A549 (cell line): ENCODE results near the gene ATF3. TPM values are rescaled to one million over a fixed set of nuclear protein-coding genes. Genes with fewer than 3 reads are reported as not detected.

ENCODE experiments used
- ATAC-seq, 2 experiments: fragments of 200-7000 bp in 1 of 2; fragments of >200 bp in 1 of 2; cut with Nextera tagmentation in 1 of 2; cut with Tn5 transposase in 1 of 2; 3 replicates each; pipeline versions ENCODE4 v1.8.0 to v1.9.1; 2018 to 2020; ENCODE audit warnings: mild to moderate bottlenecking in 1 of 2, moderate library complexity in 1 of 2
- CTCF ChIA-PET: fragments of 300-600 bp; sonication (Branson Sonifier 250); formaldehyde crosslinking; extraction: SDS; loops from one replicate; lab custom pipeline; 2021; ENCODE audit warnings: antibody characterized with exemption, inconsistent platforms; lab: Yijun Ruan, JAX
- POLR2A ChIA-PET: fragments of 350-600 bp; formaldehyde crosslinking; extraction: SDS; loops from one replicate; lab custom pipeline; 2021; ENCODE audit warnings: antibody characterized with exemption, inconsistent platforms; lab: Yijun Ruan, JAX
- DNase-seq, 2 experiments: peaks; one replicate each; pipeline versions ENCODE4 v3.0.0 to v3.0.0-alpha.2; 2011 to 2016; ENCODE audit warnings: low read depth in 1 of 2, low spot score in 1 of 2
- FAIRE-seq: peaks from 2 replicates; lab custom pipeline; 2011; peaks lifted over from hg19 to GRCh38; lab: Jason Lieb, UNC
- H3K27ac ChIP-seq, 2 experiments: fragments of >200 bp; sonication (Bioruptor Twin); formaldehyde crosslinking; 3 replicates each; pipeline ENCODE4 v1.5.1; 2016 to 2017
- H3K4me1 ChIP-seq: fragments of >200 bp; sonication (Bioruptor Twin); formaldehyde crosslinking; 3 replicates; pipeline ENCODE4 v1.6.1; 2016
- H3K4me2 ChIP-seq: fragments of >200 bp; sonication (Bioruptor Twin); formaldehyde crosslinking; 3 replicates; pipeline ENCODE4 v1.6.1; 2016
- H3K4me3 ChIP-seq: fragments of >200 bp; sonication (Bioruptor Twin); formaldehyde crosslinking; 3 replicates; pipeline ENCODE4 v1.5.1; 2016
- H3K9me3 ChIP-seq: fragments of >200 bp; sonication (Bioruptor Twin); formaldehyde crosslinking; 3 replicates; pipeline ENCODE4 v1.6.1; 2016
- EP300 ChIP-seq, 2 experiments: fragments of >200 bp; sonication (Bioruptor Twin); formaldehyde crosslinking; IDR thresholded peaks; 2 replicates in 1 of 2; 3 replicates in 1 of 2; pipeline ENCODE4 v1.6.1; 2016 to 2017
- FOSB ChIP-seq: fragments of 250-450 bp; sonication (Bioruptor Pico); IDR thresholded peaks from 2 replicates; pipeline ENCODE4 v1.5.0; 2020; ENCODE audit warnings: mild to moderate bottlenecking, moderate library complexity
- FOSL2 ChIP-seq, 2 experiments: fragments of 450-650 bp in 1 of 2; fragments of >200 bp in 1 of 2; sonication (Bioruptor Twin) in 1 of 2; formaldehyde crosslinking; IDR thresholded peaks; 2 replicates each; pipeline versions ENCODE4 v1.5.0 to v1.6.1; 2016 to 2020; ENCODE audit warnings: mild to moderate bottlenecking in 1 of 2, moderate library complexity in 1 of 2
- HOXB5 ChIP-seq: fragments of 250-450 bp; sonication (Bioruptor Pico); IDR thresholded peaks from 2 replicates; pipeline ENCODE4 v1.5.0; 2020; ENCODE audit warnings: mild to moderate bottlenecking, moderate library complexity
- JUN ChIP-seq, 2 experiments: fragments of >200 bp; sonication (Bioruptor Twin); formaldehyde crosslinking; IDR thresholded peaks; 2 replicates in 1 of 2; 3 replicates in 1 of 2; pipeline ENCODE4 v1.6.1; 2016 to 2017
- JUNB ChIP-seq: fragments of >200 bp; sonication (Bioruptor Twin); formaldehyde crosslinking; IDR thresholded peaks from 2 replicates; pipeline ENCODE4 v1.6.1; 2016
- MAZ ChIP-seq: fragments of 150-350 bp; IDR thresholded peaks from 2 replicates; pipeline ENCODE4 v1.6.1; 2014; ENCODE audit warnings: antibody characterized with exemption, low read depth, low read length, borderline replicate concordance
- MYC ChIP-seq: IDR thresholded peaks from 2 replicates; pipeline ENCODE4 v1.6.1; 2012; ENCODE audit warnings: mild to moderate bottlenecking, inconsistent platforms, low read length, improper control_type of control experiment, borderline replicate concordance
- NR3C1 ChIP-seq: fragments of >200 bp; sonication (Bioruptor Twin); formaldehyde crosslinking; IDR thresholded peaks from 3 replicates; pipeline ENCODE4 v1.6.1; 2017
- POLR2AphosphoS2 ChIP-seq: conservative IDR thresholded peaks from 2 replicates; pipeline ENCODE4 v1.6.1; 2012; ENCODE audit warnings: low read length, improper control_type of control experiment, inconsistent platforms
- SMC3 ChIP-seq: fragments of >200 bp; sonication (Bioruptor Twin); formaldehyde crosslinking; IDR thresholded peaks from 3 replicates; pipeline ENCODE4 v1.6.1; 2018; ENCODE audit warnings: inconsistent platforms
- ZC3H11A ChIP-seq: fragments of 450-650 bp; IDR thresholded peaks from 2 replicates; pipeline ENCODE4 v1.6.1; 2014; ENCODE audit warnings: antibody characterized with exemption, mild to moderate bottlenecking
- ZFP36 ChIP-seq: fragments of 450-650 bp; IDR thresholded peaks from 2 replicates; pipeline ENCODE4 v1.6.1; 2014; ENCODE audit warnings: borderline replicate concordance; ENCODE audit not compliant: partially characterized antibody
- ZNF302 ChIP-seq: fragments of 250-450 bp; sonication (Bioruptor Pico); IDR thresholded peaks from 2 replicates; pipeline ENCODE4 v1.9.0; 2021; ENCODE audit warnings: inconsistent platforms, mild to moderate bottlenecking, moderate library complexity
- WGBS: methylation state at CpG from one replicate; pipeline ENCODE4 v1.1.6; 2017; ENCODE audit errors: missing lambda C conversion rate; 5-methylcytosine and 5-hydroxymethylcytosine counted together
- polyA plus RNA-seq, 4 experiments: library from polyadenylated mRNA; depleted of rRNA in 3 of 4; stranded (reverse); fragments of >200 nt; fragmentation: RNase III in 1 of 4; extraction: RNeasy Plus Mini Kit Qiagen cat#74134 plus additional on column Dnase treatment in 1 of 4; gene quantifications; 2 replicates in 3 of 4; 3 replicates in 1 of 4; pipeline ENCODE4 v1.2.3, GENCODE V29; 2011 to 2017
- TF ChIP-seq, protein P1 (sequence below): fragments of >200 bp; sonication (Bioruptor Twin); formaldehyde crosslinking; IDR thresholded peaks from 3 replicates; pipeline ENCODE4 v1.6.1; 2016
- TF ChIP-seq, protein P2 (sequence below): fragments of 200-600 bp; sonication (generic); IDR thresholded peaks from 2 replicates; pipeline ENCODE4 v1.6.1; 2016; ENCODE audit warnings: antibody characterized with exemption, mild to moderate bottlenecking, moderate library complexity

The ATF3 gene
- polyA plus RNA-seq, 2 of the 4 experiments (the other 2 are of a cell fraction): 4.4 to 62.9 TPM

DNA sequence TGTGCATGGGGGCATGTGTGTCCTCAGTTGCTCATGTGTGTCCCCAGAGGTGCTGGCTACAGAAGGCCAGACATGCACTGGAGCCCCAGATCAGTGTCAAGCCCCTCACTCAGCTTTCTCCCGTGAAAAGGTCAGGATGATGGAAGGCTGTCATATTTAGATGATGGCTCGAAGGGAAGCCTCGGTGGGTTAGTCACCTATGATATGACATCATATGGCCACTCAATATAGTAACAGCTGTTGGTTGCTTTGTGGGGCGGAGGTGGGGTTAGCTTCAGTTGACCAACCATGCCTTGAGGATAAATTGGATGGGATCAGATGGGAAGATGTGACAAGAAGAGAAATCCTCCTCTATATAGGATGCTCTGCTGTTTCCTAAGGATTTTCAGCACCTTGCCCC is 43.5 kb upstream of the ATF3 start:
- no peak for FAIRE-seq
- Histone ChIP-seq H3K4me2 (no peak overlapping the region), H3K9me3 (no peaks in the 10 kb centered on the region), H3K27ac (no peak overlapping the region), H3K4me1 (peaks cover 24% of the 10 kb centered on the region), H3K4me3 (no peak overlapping the region)
- ChIA-PET CTCF (interaction anchor here (1.0 kb wide), 2 partner anchors 64 to 88 kb away, joined by 3 to 7 read pairs; no protein-coding TSS in a partner anchor), POLR2A (no interaction called here)
- TF ChIP-seq JUNB (no peak), ZC3H11A (no peak), ZNF302 (CRISPR knock-in tag) (no peak), SMC3 (no peak), FOSL2 (IDR thresholded peaks at IDR 0.05) (no peak), FOSL2 (CRISPR knock-in tag; IDR thresholded peaks at IDR 0.05) (no peak), JUN (IDR thresholded peaks at IDR 0.05) (no peak), EP300 (IDR thresholded peaks at IDR 0.05) (no peak), FOSB (no peak), ZFP36 (no peak)
- TF ChIP-seq, protein P1, sequence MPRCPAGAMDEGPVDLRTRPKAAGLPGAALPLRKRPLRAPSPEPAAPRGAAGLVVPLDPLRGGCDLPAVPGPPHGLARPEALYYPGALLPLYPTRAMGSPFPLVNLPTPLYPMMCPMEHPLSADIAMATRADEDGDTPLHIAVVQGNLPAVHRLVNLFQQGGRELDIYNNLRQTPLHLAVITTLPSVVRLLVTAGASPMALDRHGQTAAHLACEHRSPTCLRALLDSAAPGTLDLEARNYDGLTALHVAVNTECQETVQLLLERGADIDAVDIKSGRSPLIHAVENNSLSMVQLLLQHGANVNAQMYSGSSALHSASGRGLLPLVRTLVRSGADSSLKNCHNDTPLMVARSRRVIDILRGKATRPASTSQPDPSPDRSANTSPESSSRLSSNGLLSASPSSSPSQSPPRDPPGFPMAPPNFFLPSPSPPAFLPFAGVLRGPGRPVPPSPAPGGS: no peak
- ATAC-seq: no peak
- DNase-seq: no peak
- WGBS: 83% methylated on average over 4 of the region's 4 CpGs

DNA sequence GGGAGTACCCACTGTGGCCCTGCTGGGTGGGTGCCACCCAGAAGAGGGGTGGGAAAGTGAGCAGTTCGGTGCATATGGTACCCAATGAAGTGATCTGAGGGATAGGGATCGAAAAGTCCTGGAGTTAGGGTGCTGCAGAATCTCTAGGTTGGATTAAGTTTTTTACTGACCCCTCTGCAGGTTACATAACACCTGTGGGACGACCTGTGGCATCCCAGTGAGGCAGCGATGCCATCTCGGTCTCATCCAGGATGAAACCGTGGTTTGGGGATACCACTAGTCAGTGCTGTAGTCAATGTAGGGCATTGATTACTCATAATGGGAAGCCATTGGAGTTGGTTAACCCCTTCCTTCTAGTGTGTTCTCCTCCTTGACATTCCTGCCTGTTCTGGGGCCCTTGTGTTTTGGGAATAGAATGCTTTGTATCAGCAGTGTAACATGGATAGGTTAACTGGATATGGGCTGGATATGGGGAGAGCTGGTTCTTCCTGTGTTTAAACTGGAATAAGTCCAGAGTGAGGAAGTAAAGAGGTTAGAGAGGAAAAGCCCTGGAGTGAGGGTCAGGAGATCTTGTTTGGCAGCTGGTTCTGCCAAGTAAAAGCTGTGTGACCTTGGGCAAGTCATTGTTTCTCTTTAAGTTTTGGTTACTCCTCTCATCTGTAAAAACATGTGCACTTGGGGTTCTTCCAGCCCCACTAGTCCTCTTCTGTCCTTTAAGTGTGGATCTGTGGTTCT is 42.8 kb upstream of the ATF3 start:
- no peaks in the 10 kb centered on the region for H3K9me3 ChIP-seq
- POLR2A ChIA-PET: interaction anchor here (0.6 to 3.1 kb wide), 2 partner anchors 43 to 209 kb away, joined by 3 to 14 read pairs; partner anchors contain the start of gene ATF3
- TF ChIP-seq NR3C1: no peak
- TF ChIP-seq, protein P2, sequence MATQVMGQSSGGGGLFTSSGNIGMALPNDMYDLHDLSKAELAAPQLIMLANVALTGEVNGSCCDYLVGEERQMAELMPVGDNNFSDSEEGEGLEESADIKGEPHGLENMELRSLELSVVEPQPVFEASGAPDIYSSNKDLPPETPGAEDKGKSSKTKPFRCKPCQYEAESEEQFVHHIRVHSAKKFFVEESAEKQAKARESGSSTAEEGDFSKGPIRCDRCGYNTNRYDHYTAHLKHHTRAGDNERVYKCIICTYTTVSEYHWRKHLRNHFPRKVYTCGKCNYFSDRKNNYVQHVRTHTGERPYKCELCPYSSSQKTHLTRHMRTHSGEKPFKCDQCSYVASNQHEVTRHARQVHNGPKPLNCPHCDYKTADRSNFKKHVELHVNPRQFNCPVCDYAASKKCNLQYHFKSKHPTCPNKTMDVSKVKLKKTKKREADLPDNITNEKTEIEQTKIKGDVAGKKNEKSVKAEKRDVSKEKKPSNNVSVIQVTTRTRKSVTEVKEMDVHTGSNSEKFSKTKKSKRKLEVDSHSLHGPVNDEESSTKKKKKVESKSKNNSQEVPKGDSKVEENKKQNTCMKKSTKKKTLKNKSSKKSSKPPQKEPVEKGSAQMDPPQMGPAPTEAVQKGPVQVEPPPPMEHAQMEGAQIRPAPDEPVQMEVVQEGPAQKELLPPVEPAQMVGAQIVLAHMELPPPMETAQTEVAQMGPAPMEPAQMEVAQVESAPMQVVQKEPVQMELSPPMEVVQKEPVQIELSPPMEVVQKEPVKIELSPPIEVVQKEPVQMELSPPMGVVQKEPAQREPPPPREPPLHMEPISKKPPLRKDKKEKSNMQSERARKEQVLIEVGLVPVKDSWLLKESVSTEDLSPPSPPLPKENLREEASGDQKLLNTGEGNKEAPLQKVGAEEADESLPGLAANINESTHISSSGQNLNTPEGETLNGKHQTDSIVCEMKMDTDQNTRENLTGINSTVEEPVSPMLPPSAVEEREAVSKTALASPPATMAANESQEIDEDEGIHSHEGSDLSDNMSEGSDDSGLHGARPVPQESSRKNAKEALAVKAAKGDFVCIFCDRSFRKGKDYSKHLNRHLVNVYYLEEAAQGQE: peak; percentile 42
- TF ChIP-seq HOXB5 (CRISPR knock-in tag): no peak
- no peak for TF ChIP-seq MAZ
- no peak for TF ChIP-seq MYC
- no peak for TF ChIP-seq POLR2AphosphoS2
- TF ChIP-seq, all 56 proteins: peak for 1
- CTCF ChIA-PET: interaction anchor here (1.0 to 2.7 kb wide), 3 partner anchors 42 to 88 kb away, joined by 3 to 16 read pairs (median 4); no protein-coding TSS in a partner anchor
- H3K4me1 ChIP-seq: peaks cover 24% of the 10 kb centered on the region
- DNase-seq: no peak
- no peak for ATAC-seq
- H3K4me2 ChIP-seq: peak overlapping the region; percentile 93; the same call in 2 of the 3 replicates
- no peak overlapping the region for H3K4me3 ChIP-seq
- 84% methylated on average over 6 of the region's 6 CpGs for WGBS
- H3K27ac ChIP-seq: peak overlapping the region in 1 of 2 experiments; percentile 84; a peak in 4 of 6 replicates
- FAIRE-seq: no peak
